Right ventricle myocardium superior (tissue), 1 donor: ENCODE measurements around the gene ADGRB3. TPM values are rescaled to one million over a fixed set of nuclear protein-coding genes. Genes with fewer than 3 reads are reported as not detected.

Experiments
- ATAC-seq: fragments of 200-7000 bp; cut with Tn5 transposase; one replicate; pipeline ENCODE4 v1.9.1; 2020; ENCODE audit warnings: mild to moderate bottlenecking; ENCODE audit not compliant: poor library complexity
- DNase-seq: peaks from one replicate; pipeline ENCODE4 v3.0.0-alpha.2; 2020
- intact Hi-C: fragments of 100-400 bp; cut with DNase I; formaldehyde crosslinking; loops from one replicate; pipeline ENCODE4 v1.11.2; 2022
- total RNA-seq: library from RNA; stranded (reverse); fragmentation: NEBNext Ultra II Directional; extraction: Animal tissue kit (Norgen Biotek cat#: 25700); gene quantifications from one replicate; pipeline ENCODE4 v1.2.1, GENCODE V29; 2021
- donor health status: DM: no; HTN: yes; CAD: no; lungs with severe emphysema.

ADGRB3 gene
- total RNA-seq, 1 donor from 2014 or later, result 2.0 TPM

GRCh38 chr6:68689910-68690309 lies 54.8 kb downstream of the ADGRB3 start:
- no peak for ATAC-seq
- intact Hi-C loops, result no loop called here

GRCh38 chr6:68691120-68691519 lies 56.0 kb downstream of the ADGRB3 start:
- intact Hi-C loops, result no loop called here
- DNase-seq (no peak), ATAC-seq (no peak)

More at GRCh38 chr6:68689910-68690309, 54.8 kb downstream of the ADGRB3 start:
- DNase-seq, result no peak

GRCh38 chr6:68693271-68693670 lies 58.2 kb downstream of the ADGRB3 start:
- intact Hi-C loops, result no loop called here
- ATAC-seq (no peak), DNase-seq (no peak)

GRCh38 chr6:68695403-68695802 lies 60.3 kb downstream of the ADGRB3 start:
- no peak for ATAC-seq
- intact Hi-C loops, result no loop called here
- DNase-seq, result no peak

GRCh38 chr6:68695838-68696237 lies 60.8 kb downstream of the ADGRB3 start:
- ATAC-seq (no peak), DNase-seq (no peak)
- intact Hi-C loops, result no loop called here

- intact Hi-C loops, result no loop called here
- DNase-seq (no peak), ATAC-seq (no peak)
Observed at GRCh38 chr6:68697394-68697793, 62.3 kb downstream of the ADGRB3 start.

- intact Hi-C loops, result no loop called here
- DNase-seq, result no peak
- ATAC-seq, result no peak
Observed at GRCh38 chr6:68701159-68701558, 66.1 kb downstream of the ADGRB3 start.

GRCh38 chr6:68704485-68704884 lies 69.4 kb downstream of the ADGRB3 start:
- ATAC-seq (no peak), DNase-seq (no peak)
- intact Hi-C loops, result no loop called here

- ATAC-seq, result no peak
- DNase-seq, result no peak
- intact Hi-C loops, result no loop called here
Observed at GRCh38 chr6:68709091-68709490, 74.0 kb downstream of the ADGRB3 start.

- DNase-seq (no peak), ATAC-seq (no peak)
- intact Hi-C loops, result no loop called here
Observed at GRCh38 chr6:68709882-68710281, 74.8 kb downstream of the ADGRB3 start.

- intact Hi-C loops, result no loop called here
- DNase-seq (no peak), ATAC-seq (no peak)
Observed at GRCh38 chr6:68710496-68710895, 75.4 kb downstream of the ADGRB3 start.

- ATAC-seq, result no peak
- intact Hi-C loops, result no loop called here
- no peak for DNase-seq
Observed at GRCh38 chr6:68710916-68711315, 75.8 kb downstream of the ADGRB3 start.

GRCh38 chr6:68711386-68712000 lies 76.4 kb downstream of the ADGRB3 start:
- ATAC-seq (no peak), DNase-seq (no peak)
- intact Hi-C loops, result no loop called here

- intact Hi-C loops, result no loop called here
- DNase-seq (no peak), ATAC-seq (no peak)
Observed at GRCh38 chr6:68716620-68717019, 81.5 kb downstream of the ADGRB3 start.

GRCh38 chr6:68718385-68719073 lies 83.4 kb downstream of the ADGRB3 start:
- DNase-seq (peak; percentile 40), ATAC-seq (peak; percentile 88)

GRCh38 chr6:68719761-68720160 lies 84.7 kb downstream of the ADGRB3 start:
- DNase-seq (no peak), ATAC-seq (no peak)
- intact Hi-C loops, result no loop called here

More at GRCh38 chr6:68718385-68719073, 83.4 kb downstream of the ADGRB3 start:
- intact Hi-C loops, result no loop called here

- DNase-seq (no peak), ATAC-seq (no peak)
- intact Hi-C loops, result no loop called here
Observed at GRCh38 chr6:68722891-68723527, 87.9 kb downstream of the ADGRB3 start.

- no peak for DNase-seq
- ATAC-seq, result no peak
- intact Hi-C loops, result no loop called here
Observed at GRCh38 chr6:68724060-68724459, 89.0 kb downstream of the ADGRB3 start.

GRCh38 chr6:68726337-68726736 lies 91.3 kb downstream of the ADGRB3 start:
- DNase-seq, result no peak
- ATAC-seq, result no peak
- intact Hi-C loops, result no loop called here

- no peak for ATAC-seq
- intact Hi-C loops, result no loop called here
Observed at GRCh38 chr6:68726992-68727391, 91.9 kb downstream of the ADGRB3 start.

More at GRCh38 chr6:68726992-68727391, 91.9 kb downstream of the ADGRB3 start:
- DNase-seq, result no peak
